ENCODE results near the gene COMMD4.

DNA sequence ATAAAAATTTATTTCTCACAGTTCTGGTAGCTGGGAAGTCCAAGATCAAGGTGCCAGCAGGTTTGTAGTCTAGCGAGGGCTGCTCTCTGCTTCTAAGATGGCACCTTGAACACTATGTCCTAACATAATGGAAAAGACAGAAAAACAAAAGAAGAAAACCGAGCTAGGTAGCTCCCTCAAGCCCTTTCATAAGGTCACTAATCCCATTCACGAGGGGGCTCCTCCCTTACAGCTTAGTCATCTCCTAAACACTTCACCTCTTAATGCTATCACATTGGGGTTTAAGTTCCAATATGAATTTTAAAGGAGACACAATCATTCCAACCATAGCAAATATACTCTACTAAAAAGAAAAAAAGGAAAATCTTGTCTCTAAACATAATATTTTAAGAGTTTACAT, 29.7 kb upstream of the COMMD4 start:
- TF ChIP-seq CTBP1 (IDR thresholded peaks at IDR 0.05; ENCODE audit: borderline replicate concordance) (no peak), TARDBP (IDR thresholded peaks at IDR 0.05) (no peak), ELF4 (IDR thresholded peaks at IDR 0.05) (no peak), FOXA1 (IDR thresholded peaks at IDR 0.05) (no peak), SP1 (IDR thresholded peaks at IDR 0.05) (no peak), ARNT (IDR thresholded peaks at IDR 0.05) (no peak)
